OCI-LY1 (cell line): Measurements from ENCODE around the gene MEAK7.

ENCODE experiments used
- H2AFZ ChIP-seq: fragments of 200-600 bp; sonication (generic), shearing (Covaris generic); 2 replicates; pipeline ENCODE4 v1.6.0; 2014; ENCODE audit warnings: antibody characterized with exemption, mild to moderate bottlenecking, low read length
- H3F3A ChIP-seq: fragments of 200-600 bp; sonication (generic), shearing (Covaris generic); 2 replicates; pipeline ENCODE4 v1.6.0; 2014; ENCODE audit warnings: mild to moderate bottlenecking, antibody characterized with exemption, low read length, moderate library complexity; ENCODE audit not compliant: insufficient read depth
- H3K27ac ChIP-seq: fragments of 200-600 bp; sonication (generic); 2 replicates; pipeline ENCODE4 v1.5.1; 2014; ENCODE audit warnings: low read length, mixed run types, mild to moderate bottlenecking, low read depth; ENCODE audit not compliant: poor library complexity, severe bottlenecking
- H3K27me3 ChIP-seq: fragments of 200-600 bp; sonication (generic); 2 replicates; pipeline ENCODE4 v1.6.0; 2014; ENCODE audit warnings: antibody characterized with exemption, mild to moderate bottlenecking, low read length, moderate library complexity; ENCODE audit not compliant: insufficient read depth
- H3K36me3 ChIP-seq: fragments of 200-600 bp; sonication (generic); 2 replicates; pipeline ENCODE4 v1.6.1; 2014; ENCODE audit warnings: mild to moderate bottlenecking, antibody characterized with exemption, low read length, moderate library complexity, mixed read lengths; ENCODE audit not compliant: insufficient read depth
- H3K4me1 ChIP-seq: fragments of 200-600 bp; sonication (generic); 2 replicates; pipeline ENCODE4 v1.5.1; 2014; ENCODE audit warnings: mild to moderate bottlenecking, low read length, moderate library complexity; ENCODE audit not compliant: insufficient read depth, severe bottlenecking
- H3K4me2 ChIP-seq: fragments of 200-600 bp; sonication (generic), shearing (Covaris generic); 2 replicates; pipeline ENCODE4 v1.6.1; 2014; ENCODE audit warnings: low read length
- H3K4me3 ChIP-seq: fragments of 200-600 bp; sonication (generic); 2 replicates; pipeline ENCODE4 v1.5.1; 2014; ENCODE audit warnings: low read length, low read depth, mild to moderate bottlenecking, mixed read lengths; ENCODE audit not compliant: poor library complexity, severe bottlenecking
- H3K79me2 ChIP-seq: fragments of 200-600 bp; shearing (Covaris generic); 2 replicates; pipeline ENCODE4 v1.6.1; 2016; ENCODE audit warnings: mixed run types, low read length, mixed read lengths; ENCODE audit not compliant: insufficient read depth
- H3K9ac ChIP-seq: fragments of 200-600 bp; sonication (generic), shearing (Covaris generic); 2 replicates; pipeline ENCODE4 v1.6.1; 2014; ENCODE audit warnings: mild to moderate bottlenecking, low read length, mixed read lengths
- H3K9me2 ChIP-seq: fragments of 200-600 bp; sonication (generic), shearing (Covaris generic); 2 replicates; pipeline ENCODE4 v1.6.1; 2014; ENCODE audit warnings: low read depth, mild to moderate bottlenecking, low read length, mixed read lengths
- H3K9me3 ChIP-seq: fragments of 200-600 bp; shearing (Covaris generic); 2 replicates; pipeline ENCODE4 v1.6.1; 2014; ENCODE audit warnings: low read length, mixed read lengths
- H4K20me1 ChIP-seq: fragments of 200-600 bp; sonication (generic), shearing (Covaris generic); 2 replicates; pipeline ENCODE4 v1.6.0; 2016; ENCODE audit warnings: mild to moderate bottlenecking, low read length; ENCODE audit not compliant: insufficient read depth
- EZH2 ChIP-seq: fragments of 200-600 bp; sonication (generic), shearing (Covaris generic); IDR thresholded peaks from 2 replicates; pipeline ENCODE4 v1.8.0; 2017; ENCODE audit warnings: borderline replicate concordance, mixed run types, mild to moderate bottlenecking, antibody characterized with exemption, low read length, moderate library complexity, mixed read lengths
- TF ChIP-seq, protein P1 (sequence below): fragments of 200-600 bp; sonication (generic), shearing (Covaris generic); IDR thresholded peaks from 2 replicates; pipeline ENCODE4 v1.5.1; 2017; ENCODE audit warnings: mild to moderate bottlenecking, antibody characterized with exemption, low read length, moderate library complexity, mixed read lengths

Gene MEAK7

DNA sequence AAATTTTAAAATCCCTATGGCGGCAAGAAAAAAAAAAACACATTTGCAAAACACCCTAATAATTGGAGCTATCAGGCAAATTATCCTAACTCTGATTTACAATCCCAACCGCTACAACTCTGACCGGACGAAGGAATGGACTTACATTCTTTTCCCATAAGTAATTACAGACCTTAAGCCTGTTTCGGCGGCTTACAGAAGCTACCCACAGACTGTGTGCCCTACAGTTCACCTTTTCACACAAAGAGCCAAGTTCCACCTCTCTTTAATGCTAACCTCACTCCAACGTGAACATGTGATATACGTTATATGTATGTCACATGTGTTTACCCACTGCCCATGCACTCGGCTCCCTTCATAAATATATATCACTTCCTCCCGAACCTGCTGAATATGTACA is 8.7 kb upstream of the MEAK7 start:
- no peaks in the 10 kb centered on the region for H3K36me3 ChIP-seq
- 0 out of 2 replicates have a peak, but pooled peaks cover 8% of the 10 kb centered on the region for H3F3A ChIP-seq
- no peaks in the 10 kb centered on the region for H4K20me1 ChIP-seq
- H3K79me2 ChIP-seq, result no peaks in the 10 kb centered on the region
- peaks cover 41% of the 10 kb centered on the region for H3K4me1 ChIP-seq
- H3K4me3 ChIP-seq, result no peak overlapping the region
- H3K4me2 ChIP-seq, result no peak overlapping the region
- H3K27ac ChIP-seq, result peak overlapping the region; percentile 98
- H3K27me3 ChIP-seq, result no peaks in the 10 kb centered on the region
- no peaks in the 10 kb centered on the region for H3K9me3 ChIP-seq
- TF ChIP-seq EZH2, result no peak
- TF ChIP-seq, protein P1, sequence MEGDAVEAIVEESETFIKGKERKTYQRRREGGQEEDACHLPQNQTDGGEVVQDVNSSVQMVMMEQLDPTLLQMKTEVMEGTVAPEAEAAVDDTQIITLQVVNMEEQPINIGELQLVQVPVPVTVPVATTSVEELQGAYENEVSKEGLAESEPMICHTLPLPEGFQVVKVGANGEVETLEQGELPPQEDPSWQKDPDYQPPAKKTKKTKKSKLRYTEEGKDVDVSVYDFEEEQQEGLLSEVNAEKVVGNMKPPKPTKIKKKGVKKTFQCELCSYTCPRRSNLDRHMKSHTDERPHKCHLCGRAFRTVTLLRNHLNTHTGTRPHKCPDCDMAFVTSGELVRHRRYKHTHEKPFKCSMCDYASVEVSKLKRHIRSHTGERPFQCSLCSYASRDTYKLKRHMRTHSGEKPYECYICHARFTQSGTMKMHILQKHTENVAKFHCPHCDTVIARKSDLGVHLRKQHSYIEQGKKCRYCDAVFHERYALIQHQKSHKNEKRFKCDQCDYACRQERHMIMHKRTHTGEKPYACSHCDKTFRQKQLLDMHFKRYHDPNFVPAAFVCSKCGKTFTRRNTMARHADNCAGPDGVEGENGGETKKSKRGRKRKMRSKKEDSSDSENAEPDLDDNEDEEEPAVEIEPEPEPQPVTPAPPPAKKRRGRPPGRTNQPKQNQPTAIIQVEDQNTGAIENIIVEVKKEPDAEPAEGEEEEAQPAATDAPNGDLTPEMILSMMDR, result no peak
- no peak overlapping the region for H2AFZ ChIP-seq
- no peaks in the 10 kb centered on the region for H3K9me2 ChIP-seq
- no peak overlapping the region; the same call in 1 of the 2 replicates for H3K9ac ChIP-seq

DNA sequence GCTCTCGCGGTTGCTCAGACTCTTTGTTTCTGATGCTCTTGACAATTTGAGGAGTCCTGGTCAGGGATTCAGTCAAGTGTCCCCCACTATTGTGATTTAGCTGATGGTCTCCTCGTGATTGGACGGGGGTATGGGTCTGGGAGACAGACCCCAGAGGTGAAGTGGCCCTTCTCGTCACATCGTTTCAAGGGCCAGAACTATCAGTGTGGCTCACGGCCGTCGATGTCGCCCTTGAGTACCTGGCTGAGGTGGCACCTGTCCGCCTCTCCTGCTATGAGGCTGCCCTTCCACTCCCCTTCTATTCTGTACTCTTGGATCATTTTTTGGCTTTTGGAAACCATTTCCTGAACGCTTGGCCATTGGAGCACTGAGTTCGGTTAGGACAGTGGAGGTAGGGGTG is 7.4 kb upstream of the MEAK7 start:
- TF ChIP-seq, protein P1, result no peak
- TF ChIP-seq EZH2, result no peak
- Histone ChIP-seq H4K20me1 (no peaks in the 10 kb centered on the region), H3K4me3 (no peak overlapping the region), H3K36me3 (no peaks in the 10 kb centered on the region), H3F3A (0 out of 2 replicates have a peak, but pooled peaks cover 11% of the 10 kb centered on the region), H3K9me3 (no peaks in the 10 kb centered on the region), H3K4me1 (peaks cover 54% of the 10 kb centered on the region), H3K27ac (no peak overlapping the region), H3K4me2 (peak overlapping the region; percentile 41; the same call in 1 of the 2 replicates), H3K9me2 (no peaks in the 10 kb centered on the region), H3K79me2 (no peaks in the 10 kb centered on the region), H3K27me3 (no peaks in the 10 kb centered on the region), H2AFZ (no peak overlapping the region), H3K9ac (no peak overlapping the region; the same call in 1 of the 2 replicates)

DNA sequence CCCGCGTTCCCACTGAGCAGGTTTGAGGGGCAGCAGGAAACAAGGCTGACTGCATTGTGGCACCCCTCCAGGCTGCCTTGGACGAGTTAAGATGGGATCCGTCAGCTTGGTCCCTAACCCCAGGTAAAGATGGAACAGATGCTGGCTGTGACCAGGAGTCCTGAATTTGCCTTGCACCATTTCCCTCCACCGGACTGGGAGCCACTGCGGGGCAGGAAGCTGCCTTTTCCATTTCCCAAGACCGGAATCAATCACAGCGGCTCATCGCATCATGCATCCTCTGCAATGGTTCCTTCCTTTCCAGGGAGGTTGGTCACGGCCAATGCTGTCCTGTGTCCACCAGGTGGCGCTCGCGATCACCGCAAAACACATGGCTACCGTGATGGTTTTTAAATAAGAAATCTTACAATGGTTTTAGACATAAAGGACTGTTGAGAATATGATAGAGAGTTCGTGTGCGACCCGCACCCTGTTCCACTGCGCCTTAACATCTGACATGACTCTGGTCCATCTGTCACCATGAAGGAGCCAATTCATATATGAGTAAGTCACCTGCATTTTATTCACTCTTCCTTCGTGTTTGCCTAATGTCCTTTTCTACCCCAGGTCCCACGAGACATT is 6.8 kb upstream of the MEAK7 start:
- Histone ChIP-seq H3K9ac (no peak overlapping the region; the same call in 1 of the 2 replicates), H3K27me3 (no peaks in the 10 kb centered on the region), H2AFZ (no peak overlapping the region), H3K79me2 (no peaks in the 10 kb centered on the region), H3K4me1 (peaks cover 60% of the 10 kb centered on the region), H3K9me3 (no peaks in the 10 kb centered on the region), H3K9me2 (no peaks in the 10 kb centered on the region), H3K36me3 (no peaks in the 10 kb centered on the region), H3K4me2 (peak overlapping the region; percentile 41; the same call in 1 of the 2 replicates), H3K4me3 (no peak overlapping the region), H4K20me1 (no peaks in the 10 kb centered on the region), H3K27ac (no peak overlapping the region), H3F3A (0 out of 2 replicates have a peak, but pooled peaks cover 11% of the 10 kb centered on the region)
- TF ChIP-seq EZH2, result no peak
- TF ChIP-seq, protein P1, result peak; percentile 98
